Panc1 (cell line): ENCODE results near the gene DCST1.

Experiments
- POLR2AphosphoS5 ChIP-seq: IDR thresholded peaks from 2 replicates; pipeline ENCODE4 v1.6.1; 2012; ENCODE audit warnings: mild to moderate bottlenecking, low read depth, low read length, moderate library complexity
- TCF7L2 ChIP-seq: IDR thresholded peaks from 2 replicates; pipeline ENCODE4 v1.6.1; 2011; ENCODE audit warnings: mild to moderate bottlenecking, low read depth, low read length, inconsistent platforms
- TF ChIP-seq, protein P1 (sequence below): fragments of 450-650 bp; IDR thresholded peaks from 2 replicates; pipeline ENCODE4 v1.5.1; 2017; ENCODE audit warnings: mild to moderate bottlenecking
- TF ChIP-seq, protein P2 (sequence below), 2 experiments: IDR thresholded peaks; 2 replicates each; pipeline ENCODE4 v1.6.1; 2011 to 2012; ENCODE audit warnings: low read depth in 2 of 2, control low read depth in 1 of 2, low read length in 1 of 2, mild to moderate bottlenecking in 1 of 2, moderate library complexity in 1 of 2; ENCODE audit not compliant: insufficient read depth in 1 of 2

DNA sequence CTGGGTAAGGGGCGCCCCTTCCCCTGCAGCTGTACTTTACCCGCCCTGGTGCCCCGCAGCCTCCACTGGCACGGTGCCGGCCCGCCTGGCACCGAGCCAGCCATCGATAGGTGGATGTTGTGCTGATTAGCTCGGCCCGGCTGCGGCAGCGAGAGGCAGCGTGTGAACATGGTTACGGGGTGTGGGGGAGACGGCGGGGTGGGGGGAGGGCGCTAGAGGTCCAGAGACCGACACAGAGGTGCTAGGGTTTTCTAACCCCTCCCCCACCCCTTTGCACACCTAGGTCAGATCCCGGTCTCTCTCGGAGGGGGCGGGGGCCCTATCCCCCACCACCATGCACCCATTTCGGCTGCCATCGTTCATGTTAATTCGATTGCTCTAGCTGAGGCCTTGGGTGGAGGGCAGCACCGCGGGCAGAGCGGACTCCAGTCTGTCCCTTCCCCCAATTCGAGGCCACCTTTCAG, 36.6 kb downstream of the DCST1 start:
- TF ChIP-seq, protein P1, sequence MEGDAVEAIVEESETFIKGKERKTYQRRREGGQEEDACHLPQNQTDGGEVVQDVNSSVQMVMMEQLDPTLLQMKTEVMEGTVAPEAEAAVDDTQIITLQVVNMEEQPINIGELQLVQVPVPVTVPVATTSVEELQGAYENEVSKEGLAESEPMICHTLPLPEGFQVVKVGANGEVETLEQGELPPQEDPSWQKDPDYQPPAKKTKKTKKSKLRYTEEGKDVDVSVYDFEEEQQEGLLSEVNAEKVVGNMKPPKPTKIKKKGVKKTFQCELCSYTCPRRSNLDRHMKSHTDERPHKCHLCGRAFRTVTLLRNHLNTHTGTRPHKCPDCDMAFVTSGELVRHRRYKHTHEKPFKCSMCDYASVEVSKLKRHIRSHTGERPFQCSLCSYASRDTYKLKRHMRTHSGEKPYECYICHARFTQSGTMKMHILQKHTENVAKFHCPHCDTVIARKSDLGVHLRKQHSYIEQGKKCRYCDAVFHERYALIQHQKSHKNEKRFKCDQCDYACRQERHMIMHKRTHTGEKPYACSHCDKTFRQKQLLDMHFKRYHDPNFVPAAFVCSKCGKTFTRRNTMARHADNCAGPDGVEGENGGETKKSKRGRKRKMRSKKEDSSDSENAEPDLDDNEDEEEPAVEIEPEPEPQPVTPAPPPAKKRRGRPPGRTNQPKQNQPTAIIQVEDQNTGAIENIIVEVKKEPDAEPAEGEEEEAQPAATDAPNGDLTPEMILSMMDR, result no peak
- TF ChIP-seq, protein P2, sequence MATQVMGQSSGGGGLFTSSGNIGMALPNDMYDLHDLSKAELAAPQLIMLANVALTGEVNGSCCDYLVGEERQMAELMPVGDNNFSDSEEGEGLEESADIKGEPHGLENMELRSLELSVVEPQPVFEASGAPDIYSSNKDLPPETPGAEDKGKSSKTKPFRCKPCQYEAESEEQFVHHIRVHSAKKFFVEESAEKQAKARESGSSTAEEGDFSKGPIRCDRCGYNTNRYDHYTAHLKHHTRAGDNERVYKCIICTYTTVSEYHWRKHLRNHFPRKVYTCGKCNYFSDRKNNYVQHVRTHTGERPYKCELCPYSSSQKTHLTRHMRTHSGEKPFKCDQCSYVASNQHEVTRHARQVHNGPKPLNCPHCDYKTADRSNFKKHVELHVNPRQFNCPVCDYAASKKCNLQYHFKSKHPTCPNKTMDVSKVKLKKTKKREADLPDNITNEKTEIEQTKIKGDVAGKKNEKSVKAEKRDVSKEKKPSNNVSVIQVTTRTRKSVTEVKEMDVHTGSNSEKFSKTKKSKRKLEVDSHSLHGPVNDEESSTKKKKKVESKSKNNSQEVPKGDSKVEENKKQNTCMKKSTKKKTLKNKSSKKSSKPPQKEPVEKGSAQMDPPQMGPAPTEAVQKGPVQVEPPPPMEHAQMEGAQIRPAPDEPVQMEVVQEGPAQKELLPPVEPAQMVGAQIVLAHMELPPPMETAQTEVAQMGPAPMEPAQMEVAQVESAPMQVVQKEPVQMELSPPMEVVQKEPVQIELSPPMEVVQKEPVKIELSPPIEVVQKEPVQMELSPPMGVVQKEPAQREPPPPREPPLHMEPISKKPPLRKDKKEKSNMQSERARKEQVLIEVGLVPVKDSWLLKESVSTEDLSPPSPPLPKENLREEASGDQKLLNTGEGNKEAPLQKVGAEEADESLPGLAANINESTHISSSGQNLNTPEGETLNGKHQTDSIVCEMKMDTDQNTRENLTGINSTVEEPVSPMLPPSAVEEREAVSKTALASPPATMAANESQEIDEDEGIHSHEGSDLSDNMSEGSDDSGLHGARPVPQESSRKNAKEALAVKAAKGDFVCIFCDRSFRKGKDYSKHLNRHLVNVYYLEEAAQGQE (IDR thresholded peaks at IDR 0.05; ENCODE audit: insufficient read depth in 1 of 2, low read depth in 2 of 2, low read length in 1 of 2), result no peak
- TF ChIP-seq TCF7L2, result no peak
- no peak for TF ChIP-seq POLR2AphosphoS5
